Measurements from ENCODE around the gene NTN3.

Gene NTN3

GRCh38 chr16:2480948-2481347 is 9.9 kb downstream of the NTN3 start:
- DNase-seq = no peak

GRCh38 chr16:2481676-2482075 is 10.6 kb downstream of the NTN3 start:
- no peak for DNase-seq

DNA sequence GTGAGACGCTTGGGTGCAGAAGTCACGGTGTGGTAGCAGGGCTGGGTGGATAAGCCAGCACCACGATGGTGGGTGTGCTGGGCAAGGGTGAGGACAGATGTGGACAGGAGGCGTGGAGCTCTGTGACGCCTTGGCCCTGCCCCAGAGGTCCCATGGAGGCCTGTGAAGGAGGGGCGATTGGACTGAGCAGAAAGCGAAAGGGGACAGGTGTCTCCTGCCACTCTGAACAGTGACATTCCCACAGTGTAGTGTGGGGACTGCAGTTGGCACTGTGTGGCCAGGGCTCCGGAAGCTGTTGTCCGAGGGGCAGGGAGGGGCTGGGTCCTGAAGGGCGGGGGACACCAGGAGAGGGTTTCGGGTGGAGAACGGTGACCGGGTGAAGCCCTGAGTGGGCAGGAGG is 11.2 kb downstream of the NTN3 start:
- no peak for DNase-seq

- DNase-seq = no peak
Observed at GRCh38 chr16:2482708-2483534, 11.8 kb downstream of the NTN3 start.

DNA sequence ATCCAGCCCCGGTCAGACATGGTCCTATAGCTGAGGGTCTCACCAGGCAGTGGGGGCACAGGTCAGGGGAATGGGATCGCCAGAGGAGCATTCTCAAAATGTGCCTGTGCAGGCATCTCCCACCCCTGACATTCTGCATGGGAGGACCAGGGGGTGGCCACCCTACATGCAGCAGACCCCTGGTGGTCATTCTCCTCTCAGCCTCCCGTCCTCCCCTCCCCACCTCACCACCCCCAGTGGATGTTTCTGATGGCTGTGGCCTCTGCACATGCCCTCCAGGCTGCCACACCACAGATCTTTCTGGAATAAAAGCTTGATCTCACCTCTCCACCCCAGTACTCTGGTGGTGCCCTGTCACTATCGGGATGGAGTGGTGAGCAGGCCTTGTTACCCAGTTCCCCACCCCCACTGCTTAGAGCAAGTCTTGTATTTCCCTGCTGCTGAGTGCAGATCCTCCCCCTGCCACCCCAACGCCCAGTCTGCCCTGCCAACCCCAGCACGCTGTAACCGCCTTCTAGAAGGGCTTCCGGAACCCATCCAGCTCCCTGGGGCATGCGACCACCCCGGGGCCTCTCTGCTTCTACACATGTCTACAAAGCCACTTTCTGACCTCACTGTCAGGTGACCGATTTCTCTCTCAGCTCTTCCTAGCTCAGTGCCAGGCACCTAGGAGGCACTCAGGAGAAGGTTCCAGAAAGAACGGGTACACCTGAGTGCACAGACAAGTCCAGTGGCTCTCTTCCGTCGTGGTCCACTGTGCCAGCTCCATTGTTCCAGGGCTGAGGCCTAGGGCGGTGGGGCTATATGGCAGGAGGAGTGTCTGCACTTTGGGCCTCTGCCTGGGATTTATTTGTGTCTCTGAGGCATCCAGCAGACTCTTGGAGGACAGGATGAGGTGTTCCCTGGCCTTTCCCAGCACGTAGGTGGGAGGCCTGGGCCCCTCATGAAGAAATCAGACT is 13.1 kb downstream of the NTN3 start:
- no peak for DNase-seq

DNA sequence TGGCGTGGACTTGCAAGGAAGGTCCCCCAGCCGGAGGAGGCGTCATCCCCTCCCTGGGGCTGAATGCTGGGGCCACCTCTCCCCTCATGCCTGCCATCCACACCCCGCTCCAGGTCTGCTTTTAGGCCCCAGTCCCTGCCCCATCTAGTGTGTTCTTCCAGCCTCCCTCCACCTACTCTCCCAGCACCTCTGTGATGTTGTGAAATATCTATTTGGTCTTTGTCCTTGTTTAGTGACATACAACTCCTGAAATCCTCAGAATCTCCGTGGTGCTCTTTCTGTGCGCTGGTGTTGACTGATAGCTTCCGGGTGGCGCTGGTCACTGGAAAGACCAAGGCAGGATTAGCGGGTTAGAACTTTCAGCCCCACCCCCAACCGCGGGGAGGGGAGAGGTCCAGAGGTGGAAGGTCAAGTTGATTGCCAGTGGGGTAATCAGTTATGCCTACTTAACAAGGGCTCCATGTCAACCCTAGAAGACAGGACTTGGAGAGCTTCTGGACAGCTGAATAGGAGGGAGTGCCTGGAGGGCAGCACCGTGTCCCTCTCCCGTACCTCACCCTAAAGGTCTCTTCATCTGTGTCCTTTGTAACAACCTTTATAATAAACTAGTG is 13.9 kb downstream of the NTN3 start:
- DNase-seq = no peak

DNA sequence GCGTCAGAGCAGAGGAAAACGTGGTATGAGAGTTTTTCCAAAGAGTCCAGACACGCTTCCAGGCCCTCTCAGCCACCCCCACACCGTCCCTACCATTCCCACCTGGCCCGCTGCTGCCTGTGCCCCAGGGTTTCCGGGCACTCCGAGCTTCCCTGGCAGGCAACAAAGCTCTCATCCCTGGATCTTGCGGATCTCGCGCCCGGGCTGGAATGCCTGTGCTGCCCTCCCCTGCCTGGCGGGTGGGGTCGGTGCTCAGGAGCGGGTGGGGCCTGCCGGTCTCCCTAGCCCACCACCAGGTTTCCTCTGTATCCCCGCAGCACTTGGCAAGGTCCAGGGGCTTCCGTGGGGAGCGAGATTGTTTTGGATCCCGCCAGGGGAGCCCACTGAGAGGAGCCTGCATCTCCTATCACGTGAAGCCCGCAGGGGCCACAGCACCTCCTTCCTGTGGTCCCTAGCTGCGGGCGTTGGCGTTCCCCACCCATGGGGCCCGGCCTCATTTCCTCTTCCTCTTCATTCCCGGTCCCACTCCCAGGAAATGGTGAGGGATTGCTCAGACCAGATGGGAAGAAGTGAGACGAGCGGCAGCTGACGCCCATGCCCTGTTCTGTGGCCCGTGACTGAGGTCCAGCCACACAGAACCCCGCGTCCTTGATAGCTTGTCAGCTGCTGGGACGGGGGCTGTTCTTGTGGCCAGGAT is 14.9 kb downstream of the NTN3 start:
- DNase-seq = no peak

DNA sequence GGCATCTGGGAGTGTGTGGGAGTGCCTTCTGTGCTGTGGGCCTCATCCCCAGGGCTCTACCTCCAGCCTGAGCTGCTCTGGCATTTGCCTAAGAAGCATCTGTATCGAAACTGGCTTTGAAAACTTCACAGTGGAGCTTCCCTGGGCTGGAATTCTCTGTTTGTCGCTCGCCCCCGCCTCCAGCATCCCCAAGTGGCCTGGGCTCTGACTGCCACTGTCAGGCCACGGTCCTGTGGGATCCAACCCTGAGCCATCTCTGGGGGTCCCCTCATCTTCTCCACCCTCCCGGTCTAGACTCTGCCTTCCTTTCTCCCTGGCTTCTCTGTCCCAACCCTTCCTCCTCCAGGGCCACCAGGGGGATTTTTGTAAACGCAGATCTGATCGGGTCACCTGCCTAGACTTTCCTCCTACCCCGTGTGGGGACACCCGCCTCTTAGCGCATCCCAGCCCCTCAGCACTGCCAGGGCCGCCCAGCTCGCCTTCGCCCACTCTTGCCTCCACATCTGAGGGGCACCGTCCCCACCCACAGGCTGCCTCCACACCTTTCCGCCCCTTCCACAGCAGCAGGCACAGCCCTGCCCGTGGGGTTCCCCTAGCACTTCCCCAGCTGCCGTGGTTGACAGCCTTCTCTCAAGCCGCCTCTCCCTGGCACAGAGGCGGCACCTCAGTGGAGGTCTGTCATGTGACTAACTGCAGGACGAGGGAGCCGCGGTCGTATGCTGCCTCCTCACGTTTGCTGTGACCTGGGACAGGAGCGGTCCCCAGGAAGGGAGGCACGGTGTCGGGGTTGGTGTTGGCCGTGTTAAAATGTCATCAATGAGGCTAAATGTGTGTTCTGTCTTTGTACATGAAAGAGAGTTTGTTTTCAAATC is 15.8 kb downstream of the NTN3 start:
- DNase-seq = no peak

- no peak for DNase-seq
Observed at GRCh38 chr16:2487517-2487842, 16.4 kb downstream of the NTN3 start.

GRCh38 chr16:2487903-2488531 is 16.9 kb downstream of the NTN3 start:
- no peak for DNase-seq

DNA sequence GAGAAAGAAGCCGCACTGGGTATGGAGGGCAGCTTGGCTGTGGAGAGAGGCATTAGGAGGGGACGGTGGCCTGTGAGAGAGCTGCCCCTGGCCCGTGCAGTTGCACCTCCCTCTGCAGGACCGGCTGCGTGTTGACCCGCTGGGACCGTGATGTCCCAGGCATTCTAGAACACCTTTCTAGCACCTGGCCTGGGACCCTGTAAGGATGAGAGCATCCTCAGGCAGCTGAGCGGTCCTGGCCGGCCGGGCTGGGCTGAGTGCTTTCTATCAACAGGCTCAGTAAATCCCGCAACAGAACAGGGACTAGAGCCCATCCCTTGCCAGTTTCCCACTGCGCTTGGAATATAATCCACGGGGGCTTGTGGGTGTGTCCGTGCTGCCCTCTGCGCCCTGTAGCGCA is 18.5 kb downstream of the NTN3 start:
- DNase-seq = no peak

- DNase-seq = no peak
Observed at GRCh38 chr16:2490190-2491105, 19.4 kb downstream of the NTN3 start.

DNA sequence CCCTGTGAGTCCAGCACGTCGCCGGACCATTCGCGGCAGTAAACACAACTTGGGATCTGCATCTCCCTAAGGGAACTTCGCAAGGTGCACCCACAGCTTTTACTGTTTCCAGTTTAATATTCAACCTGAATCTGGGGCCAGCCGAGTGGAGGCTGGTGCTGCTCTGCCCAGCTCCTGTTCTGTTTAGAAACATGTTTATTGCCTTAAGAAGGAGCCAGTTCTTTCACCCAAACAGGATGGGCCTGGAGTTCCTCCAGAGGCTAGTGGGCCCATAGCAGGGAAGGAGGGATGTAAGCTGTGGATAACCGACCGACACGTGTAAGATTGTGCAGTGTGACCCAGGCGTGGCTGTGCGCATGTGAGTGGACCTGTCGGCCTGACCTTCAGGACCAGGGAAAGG is 21.2 kb downstream of the NTN3 start:
- no peak for DNase-seq

DNA sequence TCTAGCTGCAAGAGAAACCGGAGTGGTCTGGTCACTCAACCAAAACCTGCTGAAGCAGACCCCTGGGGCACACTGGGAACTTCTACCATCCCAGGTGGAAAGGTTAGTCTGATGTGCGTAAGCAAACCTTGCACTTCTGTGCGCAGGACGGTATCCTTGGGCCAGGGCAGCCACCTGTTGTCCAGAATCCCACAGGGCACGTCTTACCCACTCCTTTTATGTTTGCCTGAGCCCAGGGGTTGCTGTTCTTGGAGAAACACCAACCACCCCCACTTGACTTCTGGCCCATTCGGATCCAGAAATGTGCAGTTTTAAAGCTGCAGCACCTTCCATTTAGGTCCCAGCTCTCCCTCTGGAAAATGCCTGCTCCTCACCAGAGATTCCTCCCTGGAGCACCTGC is 22.5 kb downstream of the NTN3 start:
- no peak for DNase-seq

- no peak for DNase-seq
Observed at GRCh38 chr16:2494616-2495015, 23.5 kb downstream of the NTN3 start.

- DNase-seq = no peak
Observed at GRCh38 chr16:2495041-2495440, 23.9 kb downstream of the NTN3 start.

DNA sequence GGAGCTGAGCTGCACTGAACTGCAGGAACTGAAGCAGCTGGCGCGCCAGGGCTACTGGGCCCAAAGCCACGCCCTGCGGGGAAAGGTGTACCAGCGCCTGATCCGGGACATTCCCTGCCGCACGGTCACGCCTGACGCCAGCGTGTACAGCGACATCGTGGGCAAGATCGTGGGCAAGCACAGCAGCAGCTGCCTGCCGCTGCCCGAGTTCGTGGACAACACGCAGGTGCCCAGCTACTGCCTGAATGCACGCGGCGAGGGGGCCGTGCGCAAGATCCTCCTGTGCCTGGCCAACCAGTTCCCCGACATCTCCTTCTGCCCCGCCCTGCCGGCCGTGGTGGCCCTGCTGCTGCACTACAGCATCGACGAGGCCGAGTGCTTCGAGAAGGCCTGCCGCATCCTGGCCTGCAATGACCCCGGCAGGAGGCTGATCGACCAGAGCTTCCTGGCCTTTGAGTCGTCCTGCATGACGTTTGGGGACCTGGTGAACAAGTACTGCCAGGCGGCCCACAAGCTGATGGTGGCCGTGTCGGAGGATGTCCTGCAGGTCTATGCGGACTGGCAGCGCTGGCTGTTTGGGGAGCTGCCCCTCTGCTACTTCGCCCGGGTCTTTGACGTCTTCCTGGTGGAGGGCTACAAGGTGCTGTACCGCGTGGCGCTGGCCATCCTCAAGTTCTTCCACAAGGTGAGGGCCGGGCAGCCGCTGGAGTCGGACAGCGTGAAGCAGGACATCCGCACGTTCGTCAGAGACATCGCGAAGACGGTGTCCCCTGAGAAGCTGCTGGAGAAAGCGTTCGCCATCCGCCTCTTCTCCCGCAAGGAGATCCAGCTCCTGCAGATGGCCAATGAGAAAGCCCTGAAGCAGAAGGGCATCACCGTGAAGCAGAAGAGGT is 25.4 kb downstream of the NTN3 start:
- DNase-seq = no peak

- DNase-seq = no peak
Observed at GRCh38 chr16:2497116-2497630, 26.1 kb downstream of the NTN3 start.
